Prostate gland (tissue), 2 donors: ENCODE measurements around the gene SENP7. TPM values are rescaled to one million over a fixed set of nuclear protein-coding genes. Genes with fewer than 3 reads are reported as not detected.

Experiments
- DNase-seq: peaks from one replicate; pipeline ENCODE4 v3.0.0-alpha.2; 2019; ENCODE audit warnings: low spot score
- H3K27ac ChIP-seq, 2 donors: fragments of 200-600 bp; sonication (generic); 2 replicates each; pipeline ENCODE4 v1.5.1; 2017 to 2019
- H3K27me3 ChIP-seq: fragments of 200-600 bp; sonication (generic); replicated peaks from 2 replicates; pipeline ENCODE4 v1.5.1; 2019; ENCODE audit not compliant: insufficient read depth
- H3K36me3 ChIP-seq, 2 donors: fragments of 200-600 bp; sonication (generic); 1 replicate in 1 of 2; 2 replicates in 1 of 2; pipeline versions ENCODE4 v1.5.1 to v1.8.1; 2017 to 2019
- H3K4me1 ChIP-seq: fragments of 200-600 bp; sonication (generic); replicated peaks from 2 replicates; pipeline ENCODE4 v1.5.1; 2019
- H3K4me3 ChIP-seq, 2 donors: fragments of 200-600 bp; sonication (generic); 2 replicates each; pipeline ENCODE4 v1.5.1; 2017 to 2019
- H3K9me3 ChIP-seq: fragments of 200-600 bp; sonication (generic); 2 replicates; pipeline ENCODE4 v1.5.1; 2017
- CTCF ChIP-seq, 4 experiments: fragments of 200-600 bp in 2 of 4; fragments of 450-650 bp in 2 of 4; sonication (generic) in 2 of 4; IDR thresholded peaks; 1 replicate in 3 of 4; 2 replicates in 1 of 4; pipeline ENCODE4 v1.5.1; 2016 to 2019; ENCODE audit warnings: antibody characterized with exemption in 4 of 4, mild to moderate bottlenecking in 2 of 4, moderate library complexity in 2 of 4
- POLR2A ChIP-seq: fragments of 450-650 bp; IDR thresholded peaks from one replicate; pipeline ENCODE4 v1.6.1; 2016; ENCODE audit warnings: antibody characterized with exemption, mild to moderate bottlenecking
- POLR2AphosphoS5 ChIP-seq: sonication (generic); formaldehyde crosslinking; IDR thresholded peaks from one replicate; pipeline ENCODE4 v1.6.1; 2017; ENCODE audit warnings: antibody characterized with exemption
- WGBS: methylation state at CpG from one replicate; pipeline ENCODE4 v1.1.5; 2018; 5-methylcytosine and 5-hydroxymethylcytosine counted together
- intact Hi-C: fragments of 100-400 bp; cut with DNase I; formaldehyde crosslinking; loops from one replicate; pipeline ENCODE4 v1.14.2; 2022
- total RNA-seq, 2 donors: library from RNA; depleted of rRNA; stranded (reverse); fragments of >200 nt; gene quantifications; one replicate each; pipeline ENCODE4 v1.1.0, GENCODE V29; 2016

SENP7 gene
- total RNA-seq, 2 donors from 2014 or later, result 16.4 to 22.7 TPM

GRCh38 chr3:101464235-101464634, 48.8 kb downstream of the SENP7 start:
- TF ChIP-seq CTCF (IDR thresholded peaks at IDR 0.05) (no peak), POLR2A (no peak), POLR2AphosphoS5 (no peak)
- no peaks in the 10 kb centered on the region for H3K9me3 ChIP-seq
- no peak overlapping the region for H3K4me3 ChIP-seq
- intact Hi-C loops, result no loop called here
- 100% methylated on average over 2 of the region's 2 CpGs for WGBS
- no peak overlapping the region for H3K27ac ChIP-seq
- H3K27me3 ChIP-seq, result no peaks in the 10 kb centered on the region
- H3K4me1 ChIP-seq, result no peaks in the 10 kb centered on the region
- DNase-seq, result no peak
- no peaks in the 10 kb centered on the region for H3K36me3 ChIP-seq

DNA sequence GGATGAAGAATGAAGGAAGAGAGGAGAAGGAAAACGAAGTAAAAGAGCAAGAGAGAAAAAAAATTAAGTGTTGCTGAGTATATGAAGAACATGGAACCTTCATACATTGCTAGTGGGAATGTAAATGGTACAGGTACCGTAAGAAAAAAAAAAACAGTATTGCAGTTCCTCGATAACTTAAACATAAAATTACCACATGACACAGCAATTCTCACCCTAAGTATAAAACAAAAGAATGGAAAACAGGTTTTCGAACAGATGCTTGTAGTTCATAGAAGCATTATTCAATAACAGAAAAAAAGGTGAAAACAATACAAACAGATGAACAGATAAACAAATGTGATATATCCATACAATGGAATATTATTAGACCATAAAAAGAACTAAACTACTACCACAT, 51.6 kb downstream of the SENP7 start:
- Histone ChIP-seq H3K36me3 (no peaks in the 10 kb centered on the region), H3K4me1 (no peaks in the 10 kb centered on the region), H3K27me3 (no peaks in the 10 kb centered on the region), H3K27ac (no peak overlapping the region), H3K9me3 (no peaks in the 10 kb centered on the region), H3K4me3 (no peak overlapping the region)
- TF ChIP-seq POLR2A, result no peak
- TF ChIP-seq POLR2AphosphoS5, result no peak
- TF ChIP-seq CTCF (IDR thresholded peaks at IDR 0.05), result no peak
- DNase-seq, result no peak
- whole genome bisulfite sequencing, result 83% methylated on average over 4 of the region's 4 CpGs
- intact Hi-C loops, result no loop called here

DNA sequence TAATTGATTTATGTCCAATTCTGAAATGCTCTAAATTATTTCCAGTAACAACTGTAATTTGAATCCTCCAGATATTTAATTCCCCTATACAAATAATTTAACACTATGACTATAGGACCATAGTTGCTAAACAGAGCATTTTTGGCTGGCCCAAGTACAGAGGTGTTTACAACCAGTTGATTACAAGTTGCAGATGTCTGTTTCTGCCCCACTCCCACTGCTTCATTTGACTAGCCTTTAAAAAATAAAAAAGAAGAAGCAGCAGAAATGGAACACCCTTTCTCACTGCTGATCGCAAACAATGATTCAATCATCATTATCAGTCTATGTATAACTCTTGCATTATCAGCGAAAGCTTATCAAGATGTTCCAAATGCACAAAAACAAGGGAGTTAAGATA, 54.6 kb downstream of the SENP7 start:
- intact Hi-C loops, result no loop called here
- Histone ChIP-seq H3K4me1 (no peaks in the 10 kb centered on the region), H3K4me3 (no peak overlapping the region), H3K27ac (no peak overlapping the region), H3K9me3 (no peaks in the 10 kb centered on the region), H3K27me3 (no peaks in the 10 kb centered on the region), H3K36me3 (no peaks in the 10 kb centered on the region)
- no peak for DNase-seq
- TF ChIP-seq POLR2AphosphoS5 (no peak), POLR2A (no peak), CTCF (IDR thresholded peaks at IDR 0.05) (no peak)
- 77% methylated on average over 2 of the region's 2 CpGs for WGBS

GRCh38 chr3:101454629-101455028, 58.4 kb downstream of the SENP7 start:
- no peak overlapping the region for H3K27ac ChIP-seq
- H3K27me3 ChIP-seq, result no peaks in the 10 kb centered on the region

More at GRCh38 chr3:101454629-101455028, 58.4 kb downstream of the SENP7 start:
- H3K36me3 ChIP-seq, result no peaks in the 10 kb centered on the region
- no peak for DNase-seq
- no peaks in the 10 kb centered on the region for H3K4me1 ChIP-seq
- TF ChIP-seq POLR2AphosphoS5, result no peak
- TF ChIP-seq POLR2A, result no peak
- TF ChIP-seq CTCF (IDR thresholded peaks at IDR 0.05), result no peak
- H3K4me3 ChIP-seq, result no peak overlapping the region
- intact Hi-C loops, result no loop called here
- no peaks in the 10 kb centered on the region for H3K9me3 ChIP-seq
